Measurements from ENCODE around the gene ACBD4.

Gene ACBD4

GRCh38 chr17:45136846-45137560 is 1.5 kb downstream of the ACBD4 start:
- DNase-seq (ENCODE audit: low spot score), result no peak

- no peak for DNase-seq (ENCODE audit: low spot score)
Measured at GRCh38 chr17:45137561-45138305, 2.2 kb downstream of the ACBD4 start.

- no peak for DNase-seq (ENCODE audit: low spot score)
Measured at GRCh38 chr17:45138911-45139532, 3.5 kb downstream of the ACBD4 start.

GRCh38 chr17:45139533-45139920 is 4.0 kb downstream of the ACBD4 start:
- no peak for DNase-seq (ENCODE audit: low spot score)

GRCh38 chr17:45143094-45143670 is 7.7 kb downstream of the ACBD4 start:
- DNase-seq (ENCODE audit: low spot score), result no peak

- DNase-seq (ENCODE audit: low spot score), result no peak
Measured at GRCh38 chr17:45143767-45144198, 8.3 kb downstream of the ACBD4 start.

GRCh38 chr17:45144199-45145034 is 8.9 kb downstream of the ACBD4 start:
- DNase-seq (ENCODE audit: low spot score), result no peak

- no peak for DNase-seq (ENCODE audit: low spot score)
Measured at GRCh38 chr17:45145035-45145389, 9.5 kb downstream of the ACBD4 start.

- no peak for DNase-seq (ENCODE audit: low spot score)
Measured at GRCh38 chr17:45146166-45146565, 10.7 kb downstream of the ACBD4 start.

GRCh38 chr17:45146592-45146889 is 11.1 kb downstream of the ACBD4 start:
- no peak for DNase-seq (ENCODE audit: low spot score)

GRCh38 chr17:45146890-45147580 is 11.5 kb downstream of the ACBD4 start:
- DNase-seq (ENCODE audit: low spot score), result peak; percentile 88

GRCh38 chr17:45147581-45148182 is 12.2 kb downstream of the ACBD4 start:
- DNase-seq (ENCODE audit: low spot score), result peak; percentile 94

- DNase-seq (ENCODE audit: low spot score), result peak; percentile 100
Measured at GRCh38 chr17:45148183-45149036, 12.9 kb downstream of the ACBD4 start, which contains the start of gene HEXIM1. HEXIM1 (plus strand) TSS chr17:45148475; CDS start chr17:45149191, 716 bp downstream.

- peak; percentile 88 for DNase-seq (ENCODE audit: low spot score)
Measured at GRCh38 chr17:45149037-45149668, 13.7 kb downstream of the ACBD4 start.

GRCh38 chr17:45149669-45150664 is 14.5 kb downstream of the ACBD4 start:
- DNase-seq (ENCODE audit: low spot score), result peak; percentile 72

- no peak for DNase-seq (ENCODE audit: low spot score)
Measured at GRCh38 chr17:45150911-45151809, 15.7 kb downstream of the ACBD4 start.

GRCh38 chr17:45155029-45155428 is 19.5 kb downstream of the ACBD4 start:
- DNase-seq (ENCODE audit: low spot score), result no peak

Data from kidney tubule cell (primary cell).